Fibroblast of pulmonary artery (primary cell): Measurements from ENCODE around the gene HHAT.

ENCODE experiments used
- DNase-seq: peaks from one replicate; pipeline ENCODE4 v3.0.0-alpha.2; 2010; ENCODE audit warnings: low read depth
- H3K4me3 ChIP-seq: replicated peaks from 2 replicates; pipeline ENCODE4 v1.5.1; 2011; ENCODE audit warnings: low read depth, mild to moderate bottlenecking, control low read depth, low read length, moderate library complexity
- TF ChIP-seq, protein P1 (sequence below): IDR thresholded peaks from 2 replicates; pipeline ENCODE4 v1.5.1; 2011; ENCODE audit warnings: mild to moderate bottlenecking, control low read depth, low read length, inconsistent platforms; ENCODE audit errors: missing control alignments

The HHAT gene

DNA sequence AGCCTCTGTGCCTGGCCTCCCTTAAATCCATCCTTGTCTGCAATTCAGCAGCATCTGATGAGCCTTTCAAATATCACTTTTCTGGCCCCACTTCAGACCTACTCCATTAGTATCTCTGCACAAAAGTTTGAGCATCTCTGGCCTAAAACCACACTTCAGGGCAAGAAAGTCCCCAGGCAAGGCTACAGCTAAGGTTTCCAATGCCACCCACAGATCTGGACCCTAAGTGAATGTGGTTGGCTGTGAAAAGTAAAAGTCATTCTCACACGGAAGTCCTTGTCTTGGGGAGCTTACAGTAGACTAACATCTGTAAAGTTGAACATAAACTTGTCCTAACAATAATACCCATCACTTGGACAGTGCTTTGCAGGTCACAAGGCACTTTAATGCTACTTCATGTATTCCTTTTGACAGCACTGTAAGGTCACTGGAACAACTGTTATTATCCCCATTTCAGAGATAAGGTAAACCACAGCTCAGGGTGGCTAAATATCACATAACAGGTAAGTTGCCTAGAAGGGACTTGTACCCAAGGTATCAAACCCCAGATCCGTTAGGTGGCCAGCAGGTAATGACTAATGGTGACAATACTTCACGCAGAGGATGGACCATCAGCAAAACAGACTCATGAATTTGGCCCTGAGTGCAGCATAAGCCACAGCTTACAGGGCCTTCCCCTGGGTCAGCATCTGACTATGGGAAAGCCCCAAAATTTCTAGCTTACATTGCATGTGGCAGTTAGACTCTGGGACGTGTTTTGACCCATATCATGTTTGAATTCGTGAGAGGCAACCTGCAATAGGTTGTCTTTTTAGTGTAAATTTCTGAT, 356.0 kb downstream of the HHAT start:
- DNase-seq: no peak
- H3K4me3 ChIP-seq: no peak overlapping the region
- TF ChIP-seq, protein P1, sequence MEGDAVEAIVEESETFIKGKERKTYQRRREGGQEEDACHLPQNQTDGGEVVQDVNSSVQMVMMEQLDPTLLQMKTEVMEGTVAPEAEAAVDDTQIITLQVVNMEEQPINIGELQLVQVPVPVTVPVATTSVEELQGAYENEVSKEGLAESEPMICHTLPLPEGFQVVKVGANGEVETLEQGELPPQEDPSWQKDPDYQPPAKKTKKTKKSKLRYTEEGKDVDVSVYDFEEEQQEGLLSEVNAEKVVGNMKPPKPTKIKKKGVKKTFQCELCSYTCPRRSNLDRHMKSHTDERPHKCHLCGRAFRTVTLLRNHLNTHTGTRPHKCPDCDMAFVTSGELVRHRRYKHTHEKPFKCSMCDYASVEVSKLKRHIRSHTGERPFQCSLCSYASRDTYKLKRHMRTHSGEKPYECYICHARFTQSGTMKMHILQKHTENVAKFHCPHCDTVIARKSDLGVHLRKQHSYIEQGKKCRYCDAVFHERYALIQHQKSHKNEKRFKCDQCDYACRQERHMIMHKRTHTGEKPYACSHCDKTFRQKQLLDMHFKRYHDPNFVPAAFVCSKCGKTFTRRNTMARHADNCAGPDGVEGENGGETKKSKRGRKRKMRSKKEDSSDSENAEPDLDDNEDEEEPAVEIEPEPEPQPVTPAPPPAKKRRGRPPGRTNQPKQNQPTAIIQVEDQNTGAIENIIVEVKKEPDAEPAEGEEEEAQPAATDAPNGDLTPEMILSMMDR: no peak

DNA sequence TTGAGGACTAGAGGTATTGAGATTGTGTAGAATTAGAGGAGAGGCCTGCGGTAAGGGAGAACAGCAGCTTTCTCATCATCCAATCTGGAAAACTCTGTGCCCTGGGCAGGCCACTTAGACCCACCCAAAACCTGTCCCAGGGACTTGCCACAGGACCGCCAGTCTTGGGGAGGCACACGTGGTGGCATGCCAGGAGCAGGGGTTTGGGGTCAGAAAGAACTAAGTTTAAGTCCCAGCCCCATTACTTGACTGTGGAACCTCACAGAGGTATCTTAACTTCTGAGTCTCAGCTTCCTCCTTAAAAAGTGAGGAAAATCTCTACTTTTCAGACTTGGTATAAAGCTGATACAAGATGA, 356.6 kb downstream of the HHAT start:
- no peak for DNase-seq
- no peak overlapping the region for H3K4me3 ChIP-seq
- TF ChIP-seq, protein P1: no peak

DNA sequence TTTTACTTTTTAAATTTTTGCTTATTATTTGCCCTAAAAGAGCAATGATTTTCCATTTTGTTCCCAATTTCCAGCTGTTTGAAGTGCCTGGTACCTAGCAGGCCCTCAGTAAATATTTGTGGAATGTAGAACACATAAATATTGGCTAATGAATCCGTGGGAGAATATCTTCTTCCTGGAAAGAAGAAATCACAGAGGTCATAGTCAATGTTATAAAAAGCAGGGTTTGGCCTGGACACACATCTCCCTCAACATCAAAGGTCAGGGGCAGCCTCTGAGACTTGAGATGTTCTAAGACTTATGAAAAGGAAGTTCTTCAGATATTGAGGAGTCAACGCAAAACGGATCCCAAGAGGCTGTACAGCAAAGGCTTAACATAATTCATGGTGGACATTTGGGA, 358.1 kb downstream of the HHAT start:
- TF ChIP-seq, protein P1: no peak
- H3K4me3 ChIP-seq: no peak overlapping the region
- DNase-seq: no peak

DNA sequence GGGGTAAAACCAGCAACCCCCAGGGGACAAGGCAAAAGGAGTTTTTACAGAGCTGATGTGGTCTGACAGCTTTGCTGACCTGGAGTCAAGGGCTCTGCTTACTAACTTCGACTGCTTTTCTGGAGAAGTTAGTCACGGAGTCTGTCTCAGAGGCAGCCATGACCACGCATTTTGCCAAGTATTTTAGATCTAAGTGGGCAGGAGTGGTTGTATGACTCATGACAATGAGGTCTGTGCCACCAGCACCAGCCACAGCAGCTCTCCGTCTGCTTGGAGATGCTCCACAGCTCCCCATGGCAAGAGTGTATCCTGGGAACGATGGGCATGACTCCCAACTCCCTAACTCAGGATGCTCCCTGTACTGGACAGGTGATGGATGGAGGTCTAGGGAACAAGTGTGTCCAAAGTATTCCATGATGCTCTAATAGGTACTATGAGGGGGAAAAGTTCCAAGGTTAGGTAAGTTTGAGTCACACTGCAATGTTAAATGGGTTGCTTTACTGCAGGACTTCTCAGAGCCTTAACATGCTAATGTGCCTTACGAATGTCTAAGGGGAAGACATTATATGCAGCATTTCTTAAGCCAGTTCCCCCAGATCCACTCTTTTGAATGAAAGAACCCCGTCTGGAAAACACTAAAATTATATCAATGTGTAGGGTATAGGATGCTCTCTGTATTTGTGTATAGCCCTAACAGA, 359.0 kb downstream of the HHAT start:
- TF ChIP-seq, protein P1: no peak

DNA sequence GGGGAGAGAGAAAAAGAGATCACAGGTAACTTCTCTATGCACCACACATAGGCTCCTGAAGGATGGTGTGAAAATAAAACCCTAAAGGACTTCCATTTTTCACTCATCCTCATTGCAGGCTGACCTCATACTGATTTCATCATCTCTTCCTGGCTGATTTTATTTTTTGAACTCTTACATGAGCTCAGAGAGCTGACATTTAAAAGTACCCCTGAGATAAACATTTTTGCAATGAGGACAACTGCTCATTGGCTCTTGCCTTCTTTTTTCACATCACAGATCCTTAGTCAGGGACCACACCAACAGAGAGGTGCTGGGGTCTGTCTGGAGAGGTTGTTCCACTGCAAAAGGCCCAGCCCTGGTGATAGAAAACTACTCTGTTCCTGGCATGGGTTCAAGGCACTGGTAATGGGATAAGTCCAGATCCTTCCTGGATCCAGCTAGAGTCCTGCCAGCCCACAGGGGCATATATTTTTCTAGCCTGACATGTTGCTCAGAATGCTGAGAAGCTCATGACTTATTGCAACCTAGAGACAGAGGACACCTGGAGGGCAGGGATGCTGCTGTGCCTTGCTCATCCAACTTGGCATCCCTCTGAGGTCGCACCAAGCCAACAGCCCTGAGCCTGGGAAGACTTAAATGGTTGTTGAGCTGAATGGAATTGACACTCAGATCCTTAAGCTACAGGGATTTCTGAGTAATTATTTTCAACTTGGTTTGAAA, 360.0 kb downstream of the HHAT start:
- no peak overlapping the region for H3K4me3 ChIP-seq
- no peak for DNase-seq
- TF ChIP-seq, protein P1: no peak

More for the DNA sequence above, 359.0 kb downstream of the HHAT start:
- no peak for DNase-seq
- H3K4me3 ChIP-seq: no peak overlapping the region

DNA sequence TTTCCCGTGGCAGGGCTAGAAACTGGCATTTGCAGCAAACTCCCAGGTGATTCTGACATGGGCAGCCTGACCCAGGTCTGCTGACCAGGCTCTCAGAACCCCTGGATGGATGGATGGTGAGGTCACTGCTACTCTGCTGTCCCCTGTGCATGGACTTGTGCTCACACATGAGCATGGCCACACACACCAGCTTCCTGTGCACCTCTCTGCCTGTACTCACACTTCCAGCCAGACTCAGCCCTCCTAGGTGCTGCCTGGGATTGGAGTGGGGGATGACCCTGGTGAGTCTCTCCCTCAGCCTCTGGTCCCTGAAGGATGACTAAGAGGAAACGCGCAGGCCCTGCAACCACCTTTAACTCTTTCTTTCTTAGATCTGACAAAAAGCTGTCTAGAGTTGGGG, 361.1 kb downstream of the HHAT start:
- TF ChIP-seq, protein P1: no peak

More for the DNA sequence above, 361.1 kb downstream of the HHAT start:
- no peak for DNase-seq
- no peak overlapping the region for H3K4me3 ChIP-seq
